Measurements from ENCODE around the gene ZNF692.
A peak's percentile ranks its signal among the peaks of the same experiment; 100 is the strongest.
"Not testable (repeated sequence)": the region's sequence is repeated elsewhere in the genome, so short reads cannot be mapped to it uniquely, and the experiment has no call there.

Gene ZNF692

DNA sequence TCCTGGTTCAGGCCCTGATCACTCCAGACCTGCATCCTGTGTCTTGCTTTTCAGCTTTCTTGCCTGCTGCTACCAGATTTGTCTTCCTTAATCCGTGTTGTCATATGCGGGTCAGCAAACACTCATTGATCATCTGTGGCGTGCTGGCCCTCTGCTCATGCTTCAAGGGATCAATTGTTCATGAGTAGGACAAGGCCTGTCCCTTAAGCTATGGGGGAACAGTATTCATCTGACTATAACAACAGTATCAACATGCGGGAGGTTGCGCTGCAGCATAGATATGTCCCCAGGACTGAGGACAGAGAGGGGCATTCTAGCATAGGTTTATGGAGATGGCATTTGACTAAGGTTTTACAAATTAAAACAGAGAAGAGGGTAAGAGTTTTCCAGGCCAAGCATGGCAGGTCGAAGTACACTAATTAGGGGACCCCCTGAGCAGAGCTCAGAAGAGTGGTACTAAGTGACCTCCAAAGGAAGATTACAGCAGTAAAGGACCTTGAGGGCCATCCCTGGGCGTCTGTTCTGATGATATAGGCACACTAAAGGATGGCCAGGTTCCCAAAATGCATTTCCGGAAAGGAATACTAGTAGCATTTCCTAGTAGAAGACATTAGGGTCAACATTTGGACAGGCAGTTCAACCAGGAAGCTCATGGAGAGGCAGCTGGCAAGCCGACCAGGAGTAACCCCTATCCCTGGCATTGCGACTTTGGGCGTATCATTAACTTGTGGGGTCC is 21.7 kb downstream of the ZNF692 start:
- peak overlapping the region; percentile 69 to 99 (median 97) for H3K4me3 ChIP-seq
- peak overlapping the region; percentile 1 to 100 (median 99) for H3K27ac ChIP-seq

DNA sequence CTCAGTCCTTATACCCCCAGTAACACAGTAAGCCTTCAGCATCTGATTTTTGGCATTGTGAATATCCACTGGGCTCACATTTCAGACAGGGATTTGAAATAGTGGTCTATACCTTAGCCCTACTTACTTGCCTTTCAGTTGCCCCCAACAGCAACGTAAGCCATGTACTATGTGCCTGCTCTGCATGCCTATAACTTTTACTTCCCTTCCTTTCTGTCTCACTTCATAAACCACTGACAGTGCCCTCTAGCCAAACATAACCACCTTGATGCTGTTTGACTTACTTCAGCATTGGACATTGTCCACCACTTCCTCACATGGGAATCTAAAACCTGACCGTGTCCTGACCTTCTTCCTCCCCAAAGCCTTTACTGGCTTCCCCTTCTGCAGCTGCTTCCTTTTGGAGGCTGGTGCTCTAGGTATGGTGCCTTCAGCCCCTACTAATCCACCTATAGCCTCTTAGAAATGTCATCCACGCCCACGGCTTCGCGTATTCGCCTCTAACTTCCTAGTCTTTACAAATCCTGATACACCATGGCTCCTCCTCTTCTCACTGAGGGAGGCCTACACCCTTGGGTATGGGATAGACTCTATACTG is 24.4 kb downstream of the ZNF692 start:
- Histone ChIP-seq H3K27ac (no peak overlapping the region), H3K4me3 (no peak overlapping the region)

DNA sequence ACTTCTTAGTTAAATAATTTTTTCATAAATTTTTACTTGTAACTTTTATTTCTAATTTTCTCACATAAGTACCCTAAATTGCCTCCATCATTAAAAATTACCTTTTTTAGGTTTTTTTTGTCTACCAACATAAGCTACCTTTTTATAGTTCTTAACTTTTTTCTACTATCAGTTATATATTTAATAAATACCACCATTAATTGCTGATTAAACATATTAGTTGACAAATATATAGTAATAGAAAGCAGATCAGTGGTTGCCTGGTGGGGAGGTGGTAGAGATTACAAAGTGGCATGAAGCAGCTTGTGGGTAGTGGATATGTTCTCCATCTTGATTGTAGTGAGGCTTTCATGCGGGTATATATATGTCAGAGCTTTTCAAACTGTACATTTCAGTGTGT is 27.0 kb downstream of the ZNF692 start:
- Histone ChIP-seq H3K4me3 (no peak overlapping the region), H3K27ac (no peak overlapping the region)

DNA sequence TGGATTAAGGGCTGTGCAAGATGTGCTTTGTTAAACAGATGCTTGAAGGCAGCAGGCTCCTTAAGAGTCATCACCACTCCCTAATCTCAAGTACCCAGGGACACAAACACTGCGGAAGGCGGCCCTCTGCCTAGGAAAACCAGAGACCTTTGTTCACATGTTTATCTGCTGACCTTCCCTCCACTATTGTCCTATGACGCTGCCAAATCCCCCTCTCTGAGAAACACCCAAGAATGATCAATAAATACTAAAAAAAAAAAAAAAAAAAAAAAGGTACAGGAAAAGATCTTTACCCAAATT is 28.2 kb downstream of the ZNF692 start:
- not testable (repeated sequence) for H3K27ac ChIP-seq

DNA sequence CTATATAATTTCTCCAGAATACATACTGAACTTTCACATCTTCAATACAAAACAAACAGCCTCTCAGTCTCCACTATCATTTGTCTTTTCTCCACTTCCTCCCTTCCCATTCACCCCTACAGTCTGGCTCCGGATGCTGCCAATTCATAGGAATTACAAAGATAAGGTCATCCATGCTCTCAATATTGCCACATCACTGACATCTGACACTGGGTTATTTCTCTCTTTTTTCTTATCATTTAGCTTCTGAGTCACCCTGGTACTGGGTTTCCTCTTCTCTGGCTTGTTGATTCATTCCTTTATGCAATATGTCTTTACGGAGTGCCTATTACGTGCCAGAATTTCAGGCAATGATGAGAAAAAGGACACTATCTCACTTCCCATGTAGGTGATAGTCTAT is 30.0 kb downstream of the ZNF692 start:
- Histone ChIP-seq H3K4me3 (no peak overlapping the region), H3K27ac (no peak overlapping the region)

More for the DNA sequence above, 28.2 kb downstream of the ZNF692 start:
- not testable (repeated sequence) for H3K4me3 ChIP-seq

DNA sequence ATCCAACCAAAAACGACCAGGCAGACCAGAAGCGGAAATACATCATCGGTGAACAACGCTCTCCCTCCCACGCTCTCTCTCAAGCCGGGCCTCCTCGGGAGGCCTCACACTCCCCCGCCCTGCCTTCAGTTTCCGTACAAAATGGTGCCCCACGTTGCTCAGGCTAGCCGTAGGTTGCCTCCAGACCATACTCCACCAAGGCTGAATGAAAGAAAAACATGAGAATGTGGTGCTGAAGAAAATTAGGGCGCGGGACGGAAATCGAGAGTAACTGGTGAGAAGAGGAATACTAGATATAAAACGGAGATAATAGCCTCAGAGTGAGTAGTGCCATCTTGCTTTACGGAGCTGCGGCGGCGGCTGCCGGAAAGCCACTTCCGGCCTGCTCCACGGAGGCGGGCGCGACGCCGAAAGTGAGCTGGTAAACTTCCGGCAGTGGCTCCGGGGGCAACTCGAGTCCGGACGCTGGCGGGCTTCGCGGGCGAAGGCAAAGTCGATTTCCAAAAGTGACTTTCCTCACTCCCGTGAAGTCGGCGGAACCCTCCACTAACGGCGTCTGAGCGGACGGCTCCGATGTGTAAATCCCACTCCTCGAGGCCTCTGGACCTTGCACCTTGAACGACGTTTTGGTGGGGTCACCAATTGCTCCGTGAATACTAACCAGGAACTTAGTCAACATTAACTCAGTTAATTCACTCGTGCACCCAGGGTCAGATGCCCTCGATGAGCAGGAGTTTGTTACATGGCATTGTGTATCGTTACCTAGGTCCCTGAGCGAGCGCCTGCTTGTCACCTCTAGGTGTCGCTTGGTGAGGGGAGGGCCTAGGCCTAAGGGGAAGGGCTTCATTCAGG is 32.8 kb downstream of the ZNF692 start, which contains the start of gene SH3BP5L:
TSS of gene SH3BP5L (minus strand) at position 7 of the 852 bp plus-strand sequence. CDS start 980 bp downstream, outside the sequence.
- H3K4me3 ChIP-seq = peak within 1 kb of the TSS; percentile 67 to 90 (median 75)

DNA sequence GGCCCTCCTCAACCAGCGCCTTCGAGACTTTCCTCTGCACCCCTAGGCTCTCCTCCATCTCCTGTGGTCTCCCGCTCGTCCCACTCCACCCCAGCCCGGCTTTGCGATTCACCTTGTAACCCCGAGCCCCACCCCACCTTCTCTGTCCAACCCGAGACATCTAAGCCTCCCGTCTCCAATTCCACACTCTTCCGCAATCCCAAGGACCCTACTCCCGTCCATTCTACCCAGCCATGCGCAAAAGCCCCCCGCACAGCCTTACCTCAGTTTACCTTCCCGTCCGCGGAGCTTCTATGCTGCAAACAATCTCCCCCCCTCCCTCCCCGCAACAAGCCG is 33.3 kb downstream of the ZNF692 start:
- H3K27ac ChIP-seq = peak overlapping the region; percentile 45 to 99 (median 93)
- peak overlapping the region; percentile 67 to 90 (median 75) for H3K4me3 ChIP-seq

More for the DNA sequence above, 32.8 kb downstream of the ZNF692 start, which contains the start of gene SH3BP5L:
- peak within 1 kb of the TSS; percentile 86 to 99 (median 93) for H3K27ac ChIP-seq

DNA sequence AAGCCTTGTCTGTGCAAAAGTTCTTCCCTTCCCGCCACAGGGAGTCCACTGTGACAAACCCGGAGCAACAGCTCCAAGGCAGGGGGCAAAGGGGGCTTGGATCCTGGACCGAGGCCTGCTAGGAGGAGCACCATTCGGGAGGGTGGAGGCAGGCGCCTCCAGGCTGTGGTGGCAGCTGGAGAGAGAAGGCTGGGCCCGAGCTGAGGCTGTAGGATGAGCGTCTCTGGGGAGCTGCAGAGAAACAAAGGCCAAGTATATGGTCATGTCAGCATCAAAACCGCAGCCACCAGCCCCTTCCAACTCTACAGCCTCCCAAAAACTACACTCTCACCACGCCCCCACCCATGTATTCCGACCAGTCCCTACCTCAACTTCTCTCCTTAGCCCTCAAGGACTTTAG is 33.7 kb downstream of the ZNF692 start:
- Histone ChIP-seq H3K4me3 (peak overlapping the region; percentile 67 to 90 (median 75)), H3K27ac (peak overlapping the region; percentile 45 to 99 (median 93))

DNA sequence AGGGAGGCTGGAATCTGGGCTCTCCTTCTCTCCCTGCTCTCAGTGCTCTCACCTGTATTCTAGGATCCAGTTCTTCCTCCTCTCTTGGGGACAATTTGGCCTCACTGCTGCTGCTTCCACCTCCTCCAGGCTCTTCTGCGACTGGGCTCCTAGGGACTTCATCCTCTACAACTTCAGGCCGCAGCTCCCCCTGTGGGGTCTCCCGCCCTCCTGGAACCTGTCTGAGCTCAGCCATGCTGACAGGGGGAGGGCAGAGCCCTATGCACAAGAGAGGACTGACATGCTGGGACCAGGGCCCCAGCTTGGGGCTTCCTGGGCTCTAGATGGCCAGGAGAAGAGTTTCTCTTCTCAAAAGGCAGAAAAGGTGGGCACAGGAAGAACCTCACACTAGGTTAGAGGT is 34.2 kb downstream of the ZNF692 start:
- Histone ChIP-seq H3K27ac (peak overlapping the region in 18 of 21 experiments; percentile 86 to 99 (median 93)), H3K4me3 (peak overlapping the region; percentile 67 to 90 (median 75))

DNA sequence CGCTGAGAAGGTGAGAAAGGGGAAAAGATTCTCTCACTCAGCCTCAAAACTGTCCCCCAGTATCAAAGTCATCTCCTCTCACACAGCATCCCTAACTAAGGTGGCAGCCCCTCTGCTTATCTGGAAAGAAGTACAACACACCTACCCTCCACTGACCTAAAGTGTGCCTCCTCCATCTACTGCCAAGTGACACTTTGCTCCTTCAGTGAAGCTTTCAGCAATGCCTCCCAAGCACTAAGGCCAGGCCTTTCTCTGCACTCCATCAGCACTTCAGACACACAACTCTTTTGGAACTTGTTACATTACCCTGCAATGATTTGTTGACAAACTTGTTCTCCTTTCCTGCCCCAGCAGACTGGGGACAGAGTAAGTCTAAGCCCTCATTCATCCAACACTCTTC is 34.6 kb downstream of the ZNF692 start:
- peak overlapping the region in 1 of 7 experiments; percentile 85 for H3K4me3 ChIP-seq

DNA sequence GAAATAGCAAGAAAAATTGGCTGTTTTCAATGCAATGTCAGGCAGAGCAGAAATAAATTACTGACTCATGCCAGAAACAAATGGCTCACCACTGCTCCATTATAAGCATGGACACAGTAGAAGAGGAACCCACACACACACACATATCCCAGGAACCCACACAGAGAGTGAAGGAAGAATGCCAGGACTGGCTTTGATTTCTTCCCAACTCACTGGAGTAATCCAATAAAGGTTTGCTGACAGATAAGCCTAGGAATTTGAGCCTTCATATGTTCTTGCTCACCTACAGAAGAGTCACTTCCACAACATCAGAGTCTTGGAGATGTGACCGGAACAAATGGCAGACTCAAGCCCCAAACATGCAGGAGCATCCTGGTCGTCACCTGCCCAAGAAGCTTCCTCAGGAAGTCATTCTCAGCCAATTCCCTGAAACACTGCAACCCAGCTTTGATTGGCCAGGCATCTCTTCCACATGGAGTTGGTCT is 35.3 kb downstream of the ZNF692 start:
- H3K4me3 ChIP-seq = no peak overlapping the region
- H3K27ac ChIP-seq = peak overlapping the region in 2 of 21 experiments; percentile 5 to 36

More for the DNA sequence above, 34.6 kb downstream of the ZNF692 start:
- H3K27ac ChIP-seq = peak overlapping the region in 12 of 21 experiments; percentile 46 to 99 (median 93)

DNA sequence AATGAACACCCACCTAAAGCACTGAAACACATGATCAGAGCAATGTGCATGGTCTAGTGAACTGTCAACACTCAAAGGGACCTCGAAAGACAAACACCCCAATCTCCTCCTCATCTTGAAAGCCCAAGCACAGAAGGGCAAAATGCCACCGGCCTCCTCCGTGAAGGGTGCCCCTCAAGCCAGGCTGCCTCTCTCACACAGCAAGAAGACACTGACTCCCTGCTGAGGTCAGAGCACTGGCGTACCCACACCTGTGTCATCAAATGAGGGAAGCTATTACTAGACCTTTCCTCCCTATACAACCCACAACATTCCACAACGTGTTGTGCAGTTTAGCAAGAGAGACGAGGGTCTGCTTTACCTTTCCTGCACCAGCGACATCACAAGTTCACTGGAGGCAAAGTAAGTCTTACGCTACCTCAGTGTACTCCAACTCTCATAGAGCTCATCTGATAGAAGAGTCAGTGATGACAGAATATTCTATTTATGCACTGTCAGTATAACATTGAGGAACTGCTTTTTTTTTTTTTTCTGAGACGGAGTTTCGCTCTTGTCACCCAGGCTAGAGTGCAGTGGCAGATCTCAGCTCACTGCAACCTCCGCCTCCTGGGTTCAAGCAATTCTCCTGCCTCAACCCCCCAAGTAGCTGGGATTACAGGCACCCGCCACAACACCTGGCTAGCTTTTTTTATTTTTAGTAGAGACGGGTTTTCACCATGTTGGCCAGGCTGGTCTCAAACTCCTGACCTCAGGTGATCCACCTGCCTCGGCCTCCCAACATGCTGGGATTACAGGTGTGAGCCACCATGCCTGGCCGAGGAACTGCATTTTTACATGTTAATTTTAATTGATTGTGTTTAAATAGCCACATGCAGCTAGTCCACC is 36.5 kb downstream of the ZNF692 start:
- Histone ChIP-seq H3K27ac (peak overlapping the region in 3 of 21 experiments; percentile 5 to 48 (median 16)), H3K4me3 (no peak overlapping the region)

DNA sequence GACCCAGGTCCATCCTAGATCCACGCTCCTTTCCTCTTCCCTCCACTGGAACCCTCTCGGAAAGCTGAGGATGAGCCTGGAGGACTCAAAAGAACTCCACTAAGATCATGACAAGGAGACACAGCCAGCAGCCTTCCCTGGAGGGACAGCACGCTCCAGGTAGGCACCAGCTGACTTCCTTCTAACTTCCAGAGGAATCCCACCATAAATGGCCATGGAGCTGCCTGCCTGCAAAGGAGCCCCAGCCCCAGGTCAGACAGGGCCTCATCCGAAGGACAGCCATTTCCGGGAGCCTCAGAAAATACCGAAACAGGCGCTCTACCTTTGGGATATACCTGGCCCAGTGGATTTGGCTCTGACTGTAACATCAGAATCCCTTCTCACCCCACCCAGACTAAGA is 37.2 kb downstream of the ZNF692 start:
- Histone ChIP-seq H3K27ac (peak overlapping the region in 1 of 21 experiments; percentile 16), H3K4me3 (no peak overlapping the region)

DNA sequence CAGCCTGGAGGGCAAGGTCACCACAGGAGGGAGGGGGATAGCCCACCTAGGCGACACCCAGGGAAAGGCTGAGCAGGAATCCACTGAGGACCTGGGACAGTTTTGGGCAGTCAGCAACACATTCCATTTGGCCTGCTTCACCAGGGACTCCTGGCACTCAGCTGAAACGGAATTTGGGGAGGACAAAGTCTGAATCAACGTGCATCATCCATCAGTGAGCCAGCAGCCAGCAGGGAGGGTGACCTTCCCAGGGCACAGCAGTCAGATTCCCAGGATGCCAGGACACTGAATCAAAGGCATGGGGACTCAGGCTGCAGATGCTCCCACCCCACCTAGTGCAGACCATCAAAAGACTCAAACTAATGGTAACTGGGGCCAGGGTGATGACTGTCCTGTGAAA is 37.8 kb downstream of the ZNF692 start:
- no peak overlapping the region for H3K27ac ChIP-seq
- no peak overlapping the region for H3K4me3 ChIP-seq

DNA sequence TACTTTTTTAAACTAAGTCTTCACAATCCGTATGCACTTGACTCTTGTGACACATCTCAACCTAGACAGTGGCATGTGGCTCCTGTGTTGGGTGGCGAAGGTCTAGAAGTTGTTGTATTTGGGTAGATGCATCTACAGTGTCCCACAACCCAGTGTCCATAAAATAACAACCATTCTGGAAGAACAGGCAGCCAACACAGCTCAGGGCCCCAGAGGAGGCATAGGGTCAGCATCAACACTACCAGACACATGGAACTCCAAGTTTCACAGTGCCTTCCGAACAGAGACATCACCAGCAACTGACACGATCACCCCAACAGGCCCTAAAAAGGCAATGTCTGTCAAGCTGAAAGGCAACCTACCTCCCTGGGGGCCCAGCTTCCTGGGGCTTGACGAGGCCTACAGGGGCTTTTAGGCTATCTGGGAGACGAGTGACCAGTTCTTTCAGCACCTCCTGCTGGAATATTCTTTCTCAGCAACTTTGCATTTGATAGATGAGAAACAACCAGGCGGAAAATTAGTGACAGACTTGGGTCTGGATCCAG is 38.8 kb downstream of the ZNF692 start:
- H3K27ac ChIP-seq = no peak overlapping the region
- no peak overlapping the region for H3K4me3 ChIP-seq

DNA sequence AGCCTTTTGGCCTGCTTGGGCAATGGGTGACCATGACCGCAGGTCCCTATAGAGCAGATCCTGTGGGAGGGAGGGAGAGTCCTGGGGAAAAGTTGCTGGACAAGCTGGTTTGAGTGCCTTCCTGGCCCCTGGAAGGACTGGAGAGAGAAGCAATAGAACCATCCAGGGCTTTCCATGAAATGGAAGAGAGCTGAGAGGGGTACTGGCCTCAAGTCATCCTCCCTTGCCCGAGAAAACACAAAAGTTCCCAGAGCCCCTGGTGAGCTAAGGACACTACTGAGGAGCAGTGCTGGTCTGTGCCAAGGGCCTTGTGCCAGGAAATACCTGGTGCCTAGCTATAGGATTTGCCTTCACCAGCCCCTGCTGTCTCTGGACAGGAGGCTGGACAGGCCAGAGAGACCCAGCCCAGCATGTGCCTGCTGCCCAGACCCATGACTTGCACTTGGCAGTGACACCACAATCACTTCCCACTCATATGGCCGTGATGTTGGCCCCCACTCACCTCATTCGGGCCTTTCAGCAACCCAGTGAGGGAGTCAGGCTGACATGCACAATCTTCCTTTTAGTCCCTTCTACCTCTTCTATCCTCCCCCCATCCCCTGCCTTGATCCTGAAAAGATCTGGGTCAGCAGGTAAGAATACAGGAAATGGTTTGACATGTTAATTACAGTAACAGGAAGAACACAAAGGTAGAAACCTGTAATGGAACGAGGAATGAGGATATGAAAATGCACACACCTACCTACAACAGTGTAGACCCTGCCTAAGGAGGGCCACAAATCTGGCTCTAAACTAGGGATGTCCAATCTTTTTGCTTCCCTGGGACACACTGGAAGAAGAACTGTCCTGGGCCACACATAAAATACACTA is 40.1 kb downstream of the ZNF692 start:
- Histone ChIP-seq H3K27ac (peak overlapping the region in 2 of 21 experiments; percentile 8 to 47), H3K4me3 (no peak overlapping the region)

DNA sequence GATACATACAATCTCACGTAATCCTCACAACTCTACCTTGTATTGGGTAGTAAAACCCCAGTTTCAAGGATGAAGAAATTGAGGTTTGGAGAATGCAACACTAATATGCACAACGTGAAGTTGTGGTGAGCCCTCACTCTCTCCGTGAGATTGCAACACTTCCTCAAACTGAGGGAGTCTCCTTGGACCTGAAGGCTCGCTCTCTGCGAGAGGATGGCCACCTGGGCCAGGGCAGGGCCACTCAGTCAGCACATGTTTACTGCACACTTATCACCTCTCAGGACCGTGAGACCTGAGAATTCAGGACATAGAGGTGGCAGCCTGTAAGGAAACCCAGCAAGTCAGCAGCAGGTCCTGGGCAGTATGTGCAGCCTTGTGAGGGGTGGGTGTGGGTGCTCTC is 41.8 kb downstream of the ZNF692 start:
- no peak overlapping the region for H3K4me3 ChIP-seq
- H3K27ac ChIP-seq = peak overlapping the region in 1 of 21 experiments; percentile 22

Data from skin epidermis (tissue), 12 donors.